ENCODE data around the gene NSUN7.

- TF ChIP-seq POLR2A (IDR thresholded peaks at IDR 0.05) (no peak), POLR2AphosphoS5 (IDR thresholded peaks at IDR 0.05) (no peak)
- TF ChIP-seq, protein P1, sequence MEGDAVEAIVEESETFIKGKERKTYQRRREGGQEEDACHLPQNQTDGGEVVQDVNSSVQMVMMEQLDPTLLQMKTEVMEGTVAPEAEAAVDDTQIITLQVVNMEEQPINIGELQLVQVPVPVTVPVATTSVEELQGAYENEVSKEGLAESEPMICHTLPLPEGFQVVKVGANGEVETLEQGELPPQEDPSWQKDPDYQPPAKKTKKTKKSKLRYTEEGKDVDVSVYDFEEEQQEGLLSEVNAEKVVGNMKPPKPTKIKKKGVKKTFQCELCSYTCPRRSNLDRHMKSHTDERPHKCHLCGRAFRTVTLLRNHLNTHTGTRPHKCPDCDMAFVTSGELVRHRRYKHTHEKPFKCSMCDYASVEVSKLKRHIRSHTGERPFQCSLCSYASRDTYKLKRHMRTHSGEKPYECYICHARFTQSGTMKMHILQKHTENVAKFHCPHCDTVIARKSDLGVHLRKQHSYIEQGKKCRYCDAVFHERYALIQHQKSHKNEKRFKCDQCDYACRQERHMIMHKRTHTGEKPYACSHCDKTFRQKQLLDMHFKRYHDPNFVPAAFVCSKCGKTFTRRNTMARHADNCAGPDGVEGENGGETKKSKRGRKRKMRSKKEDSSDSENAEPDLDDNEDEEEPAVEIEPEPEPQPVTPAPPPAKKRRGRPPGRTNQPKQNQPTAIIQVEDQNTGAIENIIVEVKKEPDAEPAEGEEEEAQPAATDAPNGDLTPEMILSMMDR (IDR thresholded peaks at IDR 0.05 in 8 of 11, conservative IDR thresholded peaks at IDR 0.05 in 3 of 11), result no peak
Observed at GRCh38 chr4:40723728-40724127, 26.0 kb upstream of the NSUN7 start.

All from spleen (tissue), 7 donors.